ENCODE data around the gene TTC4.
"Not testable (repeated sequence)": the region's sequence is repeated elsewhere in the genome, so short reads cannot be mapped to it uniquely, and the experiment has no call there.

Gene TTC4

DNA sequence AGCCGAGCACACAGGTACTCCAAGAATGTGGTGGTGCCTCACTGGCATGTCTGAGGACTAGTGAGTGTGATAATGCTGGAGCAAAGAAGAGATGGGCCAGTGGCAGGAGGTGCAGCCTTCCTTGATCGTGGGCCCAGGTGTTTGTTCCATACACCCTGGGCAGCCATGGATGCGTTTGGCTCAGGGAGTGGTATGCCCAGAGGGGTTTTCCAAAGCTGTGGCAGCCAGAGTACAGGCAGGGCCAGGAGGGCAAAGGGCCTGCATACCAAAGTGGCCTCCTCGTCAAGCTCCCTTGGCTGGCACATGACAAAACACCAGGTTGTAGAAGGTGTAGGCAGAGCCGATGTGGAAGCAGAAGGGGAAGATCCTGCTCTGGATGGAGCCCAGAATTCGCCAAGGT, 29.6 kb downstream of the TTC4 start:
- DNase-seq (ENCODE audit: low read depth, low spot score): no peak
- no peak overlapping the region for H3K27ac ChIP-seq

DNA sequence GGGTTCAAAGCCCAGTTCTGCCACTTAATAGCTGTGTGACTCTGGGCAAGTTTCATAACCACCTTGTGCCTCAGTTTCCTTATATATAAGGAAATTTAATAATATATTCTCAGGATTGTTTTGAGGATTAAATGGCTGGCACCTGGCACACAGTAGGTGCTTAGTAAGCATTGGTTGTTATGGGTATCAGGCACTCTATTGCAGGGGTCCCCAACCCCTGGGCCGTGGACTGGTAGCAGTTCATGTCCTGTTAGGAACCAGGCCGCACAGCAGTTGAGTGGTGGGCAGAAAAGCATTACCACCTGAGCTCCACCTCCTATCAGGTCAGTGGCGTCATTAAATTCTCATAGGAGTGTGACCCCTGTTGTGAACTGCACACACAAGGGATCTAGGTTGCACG, 30.2 kb downstream of the TTC4 start:
- H3K27ac ChIP-seq: no peak overlapping the region
- no peak for DNase-seq (ENCODE audit: low read depth, low spot score)

DNA sequence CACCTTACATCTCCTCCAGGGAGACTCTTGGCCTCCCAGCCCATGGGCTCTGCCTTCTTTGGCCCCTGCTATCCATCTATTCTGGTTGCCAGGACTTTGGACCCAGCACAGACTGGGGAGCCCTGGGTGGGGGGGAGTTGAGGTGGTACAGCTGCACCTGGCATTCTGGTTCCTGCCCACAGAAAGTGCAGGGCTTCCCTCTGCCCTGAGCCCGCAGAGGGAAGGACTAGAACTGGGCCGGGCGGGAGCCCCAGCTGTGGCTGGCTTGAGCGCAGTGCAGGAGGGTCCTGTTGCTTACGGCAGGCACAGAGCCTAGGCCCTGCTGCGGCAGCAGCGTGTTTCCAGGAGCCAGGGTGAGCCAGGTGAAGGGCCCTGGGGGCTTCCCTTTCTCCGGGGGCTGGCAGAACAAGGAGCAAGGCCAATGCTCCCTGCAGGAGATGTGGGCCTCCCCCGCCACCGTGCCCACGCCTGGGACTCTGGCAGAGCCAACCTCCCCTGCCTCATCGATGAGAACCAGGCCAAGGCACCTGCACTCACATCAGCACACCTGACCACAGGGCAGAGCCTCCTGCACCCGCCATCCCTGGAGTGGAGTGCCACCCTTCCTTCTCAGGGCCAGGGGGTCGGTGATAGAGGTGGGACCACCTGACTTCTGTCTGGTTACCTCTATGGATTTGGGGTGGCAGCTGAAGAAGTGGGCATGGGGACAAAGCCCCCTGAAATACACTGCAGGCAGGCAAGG, 32.6 kb downstream of the TTC4 start:
- no peak for DNase-seq (ENCODE audit: low read depth, low spot score)

GRCh38 chr1:54750596-54750995, 34.9 kb downstream of the TTC4 start:
- no peak for DNase-seq (ENCODE audit: low read depth, low spot score)
- no peak overlapping the region for H3K27ac ChIP-seq

More for the DNA sequence above, 32.6 kb downstream of the TTC4 start:
- H3K27ac ChIP-seq: no peak overlapping the region

DNA sequence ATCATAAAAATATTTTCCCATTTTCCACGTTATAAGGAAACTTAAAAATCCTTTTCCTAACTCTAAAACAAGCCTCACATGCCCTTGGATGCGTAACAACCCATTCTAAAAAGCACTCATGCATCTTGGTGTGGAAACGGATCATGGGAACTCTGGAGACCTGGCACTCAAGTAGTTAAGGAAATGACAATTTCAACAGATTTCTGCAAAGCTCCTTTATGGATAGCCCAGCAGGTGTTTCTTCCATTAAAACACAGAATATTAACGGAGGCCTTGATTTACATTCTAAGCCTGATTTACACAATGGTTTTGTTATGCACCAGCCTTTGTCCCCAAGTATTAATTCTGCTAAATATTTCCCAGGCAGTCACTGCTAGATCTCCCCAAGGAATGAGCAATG, 35.8 kb downstream of the TTC4 start:
- DNase-seq (ENCODE audit: low read depth, low spot score): no peak

GRCh38 chr1:54754045-54754444, 38.4 kb downstream of the TTC4 start:
- DNase-seq (ENCODE audit: low read depth, low spot score): no peak
- no peak overlapping the region for H3K27ac ChIP-seq

More for the DNA sequence above, 35.8 kb downstream of the TTC4 start:
- no peak overlapping the region for H3K27ac ChIP-seq

DNA sequence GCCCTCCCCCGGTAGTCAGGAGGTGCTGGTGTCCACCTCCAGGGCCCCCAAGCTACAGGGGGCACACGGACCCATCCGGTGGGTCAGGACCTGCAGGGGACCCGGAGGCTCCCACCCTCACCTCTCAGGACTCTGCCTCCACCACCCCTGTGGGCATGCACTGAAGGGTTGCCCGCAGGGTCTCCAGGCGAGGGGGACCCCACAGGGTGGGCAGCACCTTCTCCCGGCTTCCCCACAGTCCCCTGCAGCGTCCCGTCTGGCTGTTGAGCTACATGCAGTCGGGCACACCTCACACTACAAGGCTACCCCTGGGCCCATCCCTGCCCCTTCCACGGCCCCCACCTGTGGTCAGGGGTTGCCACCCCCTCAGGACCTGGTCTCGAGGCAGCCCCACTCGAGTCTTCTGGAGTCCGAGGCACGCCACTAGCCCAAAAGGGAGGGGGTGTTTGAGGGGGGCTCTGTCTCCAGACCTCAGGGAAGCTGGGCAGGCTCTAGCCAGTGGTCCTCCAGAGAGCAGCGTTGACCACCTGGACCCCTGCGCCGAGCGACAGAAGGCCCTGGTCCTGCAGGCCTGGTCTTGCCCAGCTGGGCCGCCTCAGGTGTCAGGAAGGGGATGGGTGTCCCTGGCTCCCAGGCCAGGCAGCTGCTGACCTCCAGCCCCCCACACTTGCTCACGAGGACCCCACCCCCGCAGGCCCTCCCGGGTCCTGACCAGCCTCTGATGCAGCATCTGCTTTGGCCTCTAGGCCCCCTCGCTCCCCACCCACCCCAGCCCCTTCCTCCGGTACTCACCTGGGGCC, 39.0 kb downstream of the TTC4 start:
- no peak for DNase-seq (ENCODE audit: low read depth, low spot score)

GRCh38 chr1:54757833-54758232, 42.2 kb downstream of the TTC4 start:
- DNase-seq (ENCODE audit: low read depth, low spot score): no peak
- H3K27ac ChIP-seq: no peak overlapping the region

More for the DNA sequence above, 39.0 kb downstream of the TTC4 start:
- H3K27ac ChIP-seq: no peak overlapping the region

DNA sequence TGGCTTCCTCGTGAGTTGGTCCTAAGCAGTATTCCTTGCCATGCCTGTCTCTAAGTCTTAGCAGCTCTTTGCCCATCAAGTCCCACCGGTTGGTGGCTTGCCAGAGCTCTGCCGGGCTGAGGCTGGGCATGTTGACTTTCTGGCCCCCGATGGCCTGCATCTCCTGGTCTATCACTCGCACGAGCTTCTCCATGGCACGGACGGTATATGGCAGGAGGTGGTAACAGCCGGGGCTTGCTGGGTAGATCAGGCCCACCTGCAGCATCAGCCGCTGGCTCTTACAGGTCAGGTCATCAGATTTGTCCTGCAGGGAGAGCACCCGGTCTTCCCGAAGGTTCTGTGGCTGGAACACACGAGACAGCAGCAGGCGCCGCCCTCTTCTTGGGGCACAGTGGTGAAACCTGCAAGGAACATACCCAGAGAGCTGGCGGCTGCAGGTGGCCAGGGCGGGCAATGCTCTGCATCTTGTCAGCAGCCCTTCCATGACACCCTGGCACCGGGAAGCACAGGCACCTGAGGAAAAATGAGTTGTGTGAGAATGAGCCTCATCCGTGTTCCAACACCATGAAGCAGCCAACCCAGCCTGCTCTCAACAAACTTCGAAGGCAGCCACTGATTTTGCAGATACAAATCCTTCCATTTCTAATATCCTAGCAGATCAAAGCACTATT, 43.2 kb downstream of the TTC4 start:
- no peak for DNase-seq (ENCODE audit: low read depth, low spot score)
- no peak overlapping the region for H3K27ac ChIP-seq

- no peak overlapping the region for H3K27ac ChIP-seq
- no peak for DNase-seq (ENCODE audit: low read depth, low spot score)
Measured at GRCh38 chr1:54763816-54764132, 48.1 kb downstream of the TTC4 start.

- H3K27ac ChIP-seq: no peak within 1 kb of the TSS
- DNase-seq (ENCODE audit: low read depth, low spot score): peak; percentile 98
Measured at GRCh38 chr1:54764133-54764921, 48.7 kb downstream of the TTC4 start, which contains the start of gene PARS2. PARS2 (minus strand) TSS chr1:54764523; CDS start chr1:54759161, 5,362 bp downstream.

- no peak for DNase-seq (ENCODE audit: low read depth, low spot score)
- H3K27ac ChIP-seq: no peak overlapping the region
Measured at GRCh38 chr1:54764922-54765561, 49.4 kb downstream of the TTC4 start.

DNA sequence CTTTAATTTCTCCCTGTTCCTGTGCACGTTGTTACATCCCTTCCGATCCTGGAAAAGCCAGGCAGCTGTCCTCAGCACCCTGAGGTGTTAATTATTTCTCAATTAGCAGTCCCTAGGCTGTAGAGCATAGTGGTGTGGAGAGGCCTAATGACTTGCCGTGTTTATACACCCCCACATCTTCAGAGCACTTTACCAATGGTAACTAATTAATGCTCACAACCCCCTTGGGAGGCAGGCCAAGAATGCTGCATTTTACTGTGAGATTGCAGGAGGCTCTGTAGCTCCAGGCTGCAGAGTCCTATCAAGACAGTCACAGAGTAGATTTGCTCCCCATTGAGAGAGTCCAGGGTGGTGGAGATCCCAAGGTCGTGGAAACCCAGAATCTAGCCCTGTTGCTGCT, 51.1 kb downstream of the TTC4 start:
- no peak for DNase-seq (ENCODE audit: low read depth, low spot score)
- H3K27ac ChIP-seq: no peak overlapping the region

GRCh38 chr1:54767526-54767925, 51.9 kb downstream of the TTC4 start:
- DNase-seq (ENCODE audit: low read depth, low spot score): no peak
- no peak overlapping the region for H3K27ac ChIP-seq

DNA sequence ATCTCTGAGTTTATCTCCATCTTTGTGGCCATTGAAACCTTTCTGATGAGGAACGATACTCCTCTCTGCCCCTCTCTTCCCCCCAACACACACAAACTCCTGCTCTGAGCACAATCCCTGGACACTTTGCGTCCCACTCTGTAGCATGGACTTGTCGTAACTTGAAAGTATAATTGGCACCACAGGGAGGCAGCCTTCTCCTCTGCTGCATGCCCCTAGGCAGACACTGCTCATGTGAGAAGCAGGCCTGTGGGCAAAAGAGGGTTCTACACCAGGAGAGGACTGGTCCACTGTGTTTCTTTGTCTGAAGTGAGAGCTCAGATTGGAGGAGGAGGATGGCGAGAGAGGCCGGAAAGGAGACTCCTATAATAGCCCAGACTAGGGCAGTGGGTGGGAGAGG, 52.4 kb downstream of the TTC4 start:
- DNase-seq (ENCODE audit: low read depth, low spot score): no peak
- H3K27ac ChIP-seq: no peak overlapping the region

- DNase-seq (ENCODE audit: low read depth, low spot score): no peak
- H3K27ac ChIP-seq: no peak overlapping the region
Measured at GRCh38 chr1:54772951-54773350, 57.3 kb downstream of the TTC4 start.

DNA sequence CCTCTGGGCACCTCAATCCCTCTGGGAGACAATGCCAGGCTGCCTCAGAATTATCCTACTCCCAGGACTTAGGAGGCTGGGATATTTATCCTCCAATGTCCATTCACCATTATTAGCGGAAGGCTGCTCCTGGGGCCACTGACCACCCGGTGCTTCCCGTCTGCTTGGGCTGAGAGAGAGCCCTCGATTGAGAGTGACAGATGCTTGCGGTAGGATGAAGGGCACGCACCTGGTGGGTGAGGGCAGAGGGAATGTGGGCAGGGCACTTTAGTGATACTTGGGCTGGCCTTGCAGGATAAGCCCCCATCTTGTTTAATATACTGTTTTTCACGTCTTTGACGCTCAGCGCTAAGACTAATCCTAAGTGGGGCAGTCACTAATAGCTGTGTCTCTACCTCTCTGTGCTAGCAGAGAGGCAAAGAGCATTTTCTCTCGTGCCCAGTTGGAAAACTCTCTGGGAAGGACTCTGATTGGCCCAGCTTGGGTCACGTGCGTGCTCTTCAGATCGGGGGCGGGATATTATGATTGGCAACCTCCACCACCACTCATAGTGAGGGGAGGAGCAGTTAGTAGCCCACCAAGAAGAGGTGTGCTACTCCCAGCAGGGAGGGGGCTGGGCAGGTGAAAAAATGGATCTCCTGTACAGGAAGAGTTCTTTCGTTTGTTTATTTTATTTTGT, 59.3 kb downstream of the TTC4 start:
- no peak overlapping the region for H3K27ac ChIP-seq
- DNase-seq (ENCODE audit: low read depth, low spot score): no peak

- DNase-seq (ENCODE audit: low read depth, low spot score); H3K27ac ChIP-seq: not testable (repeated sequence)
Measured at GRCh38 chr1:54775828-54776721, 60.4 kb downstream of the TTC4 start.

Data from epithelial cell of prostate (primary cell).